Gastrocnemius medialis (tissue), 4 donors: ENCODE results near the gene ERICH3.

Source experiments
- POLR2A ChIP-seq, 2 donors: fragments of 450-650 bp; IDR thresholded peaks; one replicate each; pipeline ENCODE4 v1.6.1; 2017; ENCODE audit warnings: antibody characterized with exemption in 2 of 2, mild to moderate bottlenecking in 2 of 2, moderate library complexity in 2 of 2
- TF ChIP-seq, protein P1 (sequence below), 5 experiments: fragments of 450-650 bp in 3 of 5; fragments of 200-600 bp in 2 of 5; sonication (generic) in 2 of 5; IDR thresholded peaks in 4 of 5; conservative IDR thresholded peaks in 1 of 5; 1 replicate in 4 of 5; 2 replicates in 1 of 5; pipeline ENCODE4 v1.5.1; 2016 to 2019; ENCODE audit warnings: antibody characterized with exemption in 5 of 5, mild to moderate bottlenecking in 3 of 5, moderate library complexity in 3 of 5

DNA sequence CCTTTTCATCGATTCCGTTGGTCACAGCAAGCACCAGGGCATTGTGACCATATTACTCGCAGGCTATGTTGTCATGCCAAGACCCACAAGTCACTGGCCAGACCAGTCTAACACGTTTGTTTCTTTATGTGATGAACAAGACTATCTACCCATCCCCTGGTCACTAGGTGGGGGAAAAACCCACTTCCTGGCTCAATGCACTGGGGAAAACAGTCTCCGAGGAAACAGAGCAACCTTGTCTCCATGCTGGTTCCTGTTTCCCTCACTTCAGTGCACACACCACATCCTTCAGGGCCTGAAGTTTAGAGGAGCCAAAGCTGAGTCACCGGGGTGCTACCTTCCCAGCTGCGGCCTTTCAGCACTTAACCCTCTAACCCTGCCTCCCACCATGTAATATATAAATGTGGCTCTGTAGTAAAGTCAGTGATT lies 20.9 kb downstream of the ERICH3 start:
- no peak for TF ChIP-seq POLR2A (IDR thresholded peaks at IDR 0.05)
- TF ChIP-seq, protein P1, sequence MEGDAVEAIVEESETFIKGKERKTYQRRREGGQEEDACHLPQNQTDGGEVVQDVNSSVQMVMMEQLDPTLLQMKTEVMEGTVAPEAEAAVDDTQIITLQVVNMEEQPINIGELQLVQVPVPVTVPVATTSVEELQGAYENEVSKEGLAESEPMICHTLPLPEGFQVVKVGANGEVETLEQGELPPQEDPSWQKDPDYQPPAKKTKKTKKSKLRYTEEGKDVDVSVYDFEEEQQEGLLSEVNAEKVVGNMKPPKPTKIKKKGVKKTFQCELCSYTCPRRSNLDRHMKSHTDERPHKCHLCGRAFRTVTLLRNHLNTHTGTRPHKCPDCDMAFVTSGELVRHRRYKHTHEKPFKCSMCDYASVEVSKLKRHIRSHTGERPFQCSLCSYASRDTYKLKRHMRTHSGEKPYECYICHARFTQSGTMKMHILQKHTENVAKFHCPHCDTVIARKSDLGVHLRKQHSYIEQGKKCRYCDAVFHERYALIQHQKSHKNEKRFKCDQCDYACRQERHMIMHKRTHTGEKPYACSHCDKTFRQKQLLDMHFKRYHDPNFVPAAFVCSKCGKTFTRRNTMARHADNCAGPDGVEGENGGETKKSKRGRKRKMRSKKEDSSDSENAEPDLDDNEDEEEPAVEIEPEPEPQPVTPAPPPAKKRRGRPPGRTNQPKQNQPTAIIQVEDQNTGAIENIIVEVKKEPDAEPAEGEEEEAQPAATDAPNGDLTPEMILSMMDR (IDR thresholded peaks at IDR 0.05 in 4 of 5, conservative IDR thresholded peaks at IDR 0.05 in 1 of 5), result no peak
